GM12878 (cell line): Measurements from ENCODE around the gene METTL13. TPM values are rescaled to one million over a fixed set of nuclear protein-coding genes. Genes with fewer than 3 reads are reported as not detected.

Experiments used
- ATAC-seq: fragments of 200-7000 bp; cut with Tn5 transposase; 3 replicates; pipeline ENCODE4 v1.9.1; 2020; ENCODE audit warnings: mild to moderate bottlenecking, moderate library complexity
- BruUV-seq: library from RNA; stranded (reverse); fragments of 400-500 nt; replicated peaks from 2 replicates; lab custom pipeline; 2021; lab: Mats Ljungman, UMichigan
- CTCF ChIA-PET: fragments of 300-600 bp; sonication (Branson Sonifier 250); formaldehyde crosslinking; extraction: SDS; loops from one replicate; lab custom pipeline; 2021; ENCODE audit warnings: inconsistent platforms; lab: Yijun Ruan, JAX
- POLR2A ChIA-PET: fragments of 350-600 bp; formaldehyde crosslinking; extraction: SDS; loops from one replicate; lab custom pipeline; 2021; ENCODE audit warnings: inconsistent platforms; lab: Charles Lee
- RAD21 ChIA-PET: fragments of 300-600 bp; sonication (Branson Sonifier 250); formaldehyde crosslinking; loops from one replicate; lab custom pipeline; 2023; ENCODE audit warnings: antibody characterized with exemption; ENCODE audit not compliant: unreplicated experiment; lab: Charles Lee
- SMC1A ChIA-PET: fragments of 300-600 bp; sonication (Branson Sonifier 250); formaldehyde crosslinking; loops from one replicate; lab custom pipeline; 2023; ENCODE audit not compliant: unreplicated experiment, uncharacterized antibody; lab: Charles Lee
- DNase-seq: peaks from one replicate; pipeline ENCODE4 v3.0.0-alpha.2; 2011; ENCODE audit warnings: low read depth, low spot score
- FAIRE-seq: peaks from 3 replicates; lab custom pipeline; 2011; peaks lifted over from hg19 to GRCh38; lab: Jason Lieb, UNC
- H2AFZ ChIP-seq: 2 replicates; pipeline ENCODE4 v1.6.0; 2011; ENCODE audit warnings: low read depth, low read length, control low read depth; ENCODE audit not compliant: control insufficient read depth
- H3K27ac ChIP-seq: 2 replicates; pipeline ENCODE4 v1.5.1; 2011; ENCODE audit warnings: control low read depth; ENCODE audit not compliant: control insufficient read depth, insufficient read depth
- H3K27me3 ChIP-seq, 2 experiments: replicated peaks in 1 of 2; 2 replicates each; pipeline versions ENCODE4 v1.6.0 to v1.6.1; 2011; ENCODE audit warnings: low read length in 1 of 2; ENCODE audit not compliant: control insufficient read depth in 2 of 2, insufficient read depth in 2 of 2
- H3K36me3 ChIP-seq, 2 experiments: 2 replicates each; pipeline ENCODE4 v1.5.1; 2011; ENCODE audit warnings: low read length in 1 of 2; ENCODE audit not compliant: control insufficient read depth in 2 of 2, insufficient read depth in 2 of 2
- H3K4me1 ChIP-seq: 2 replicates; pipeline ENCODE4 v1.6.1; 2011; ENCODE audit warnings: mild to moderate bottlenecking, low read length, moderate library complexity, mixed read lengths; ENCODE audit not compliant: control insufficient read depth, insufficient read depth
- H3K4me2 ChIP-seq: 2 replicates; pipeline ENCODE4 v1.6.0; 2011; ENCODE audit warnings: control low read depth; ENCODE audit not compliant: control insufficient read depth, insufficient read depth
- H3K4me3 ChIP-seq: fragments of 200-600 bp; sonication (generic); 2 replicates; pipeline ENCODE4 v1.5.1; 2016
- H3K79me2 ChIP-seq: 2 replicates; pipeline ENCODE4 v1.6.0; 2011; ENCODE audit warnings: low read length; ENCODE audit not compliant: control insufficient read depth, insufficient read depth
- H3K9ac ChIP-seq: 2 replicates; pipeline ENCODE4 v1.8.0; 2011; ENCODE audit warnings: low read length, control low read depth, mixed read lengths; ENCODE audit not compliant: control insufficient read depth, insufficient read depth
- H3K9me3 ChIP-seq: replicated peaks from 3 replicates; pipeline ENCODE4 v1.5.1; 2011; ENCODE audit warnings: mild to moderate bottlenecking, low read length; ENCODE audit not compliant: control insufficient read depth, insufficient read depth
- H4K20me1 ChIP-seq: 2 replicates; pipeline ENCODE4 v1.6.0; 2011; ENCODE audit not compliant: control insufficient read depth, insufficient read depth
- BCL11A ChIP-seq: IDR thresholded peaks from 2 replicates; pipeline ENCODE4 v1.6.1; 2011; ENCODE audit warnings: low read depth, low read length
- BMI1 ChIP-seq: fragments of 450-650 bp; IDR thresholded peaks from 2 replicates; pipeline ENCODE4 v1.6.1; 2016; ENCODE audit warnings: mild to moderate bottlenecking, moderate library complexity, borderline replicate concordance
- CREB1 ChIP-seq: IDR thresholded peaks from 2 replicates; pipeline ENCODE4 v1.6.1; 2012; ENCODE audit warnings: low read depth, mild to moderate bottlenecking, inconsistent platforms
- GATAD2B ChIP-seq: fragments of 450-650 bp; conservative IDR thresholded peaks from 2 replicates; pipeline ENCODE4 v1.6.1; 2017; ENCODE audit warnings: low read depth, mild to moderate bottlenecking, moderate library complexity
- IRF4 ChIP-seq: IDR thresholded peaks from 2 replicates; pipeline ENCODE4 v1.6.1; 2011; ENCODE audit warnings: low read depth, low read length
- MAX ChIP-seq: IDR thresholded peaks from 2 replicates; pipeline ENCODE4 v1.6.1; 2012; ENCODE audit warnings: low read depth, low read length, improper control_type of control experiment
- MEF2B ChIP-seq: fragments of 450-650 bp; IDR thresholded peaks from 2 replicates; pipeline ENCODE4 v1.6.1; 2018; ENCODE audit warnings: mild to moderate bottlenecking, moderate library complexity; ENCODE audit not compliant: partially characterized antibody, poor library complexity, severe bottlenecking
- NFYA ChIP-seq: IDR thresholded peaks from 2 replicates; pipeline ENCODE4 v1.6.1; 2011; ENCODE audit warnings: low read depth, mild to moderate bottlenecking, low read length, improper control_type of control experiment, borderline replicate concordance
- RCOR1 ChIP-seq: conservative IDR thresholded peaks from 2 replicates; pipeline ENCODE4 v1.6.1; 2012; ENCODE audit warnings: low read depth, low read length, improper control_type of control experiment
- RELB ChIP-seq: fragments of 450-650 bp; IDR thresholded peaks from 2 replicates; pipeline ENCODE4 v1.6.1; 2017; ENCODE audit warnings: low read depth, mild to moderate bottlenecking, moderate library complexity
- SMC3 ChIP-seq: IDR thresholded peaks from 2 replicates; pipeline ENCODE4 v1.6.1; 2011; ENCODE audit warnings: low read length, improper control_type of control experiment, borderline replicate concordance
- TARDBP ChIP-seq: IDR thresholded peaks from 2 replicates; pipeline ENCODE4 v1.6.1; 2016; ENCODE audit warnings: borderline replicate concordance
- ZNF592 ChIP-seq: fragments of 450-650 bp; IDR thresholded peaks from 2 replicates; pipeline ENCODE4 v1.6.1; 2017; ENCODE audit warnings: mild to moderate bottlenecking, moderate library complexity
- WGBS: methylation state at CpG from one replicate; pipeline ENCODE4 v1.1.6; 2016; ENCODE audit warnings: low lambda C conversion rate; ENCODE audit not compliant: insufficient replicate concordance, insufficient coverage; ENCODE audit errors: missing lambda C conversion rate; 5-methylcytosine and 5-hydroxymethylcytosine counted together
- in situ Hi-C: fragments of 300-500 bp; cut with MboI; formaldehyde crosslinking; loops from 9 replicates; pipeline ENCODE4 v1.14.3; 2018; ENCODE audit warnings: mixed read lengths
- intact Hi-C: fragments of 100-400 bp; cut with micrococcal nuclease; formaldehyde crosslinking; loops from one replicate; pipeline ENCODE4 v1.14.2; 2022; ENCODE audit not compliant: unreplicated experiment
- polyA plus RNA-seq, 11 experiments: library from polyadenylated mRNA; depleted of rRNA in 4 of 11; unstranded in 6 of 11; stranded (reverse) in 5 of 11; fragments of >200 nt; fragmentation: Nextera tagmentation in 4 of 11; fragmentation: Illumina TruSeq in 1 of 11; extraction: Ambion mirVana in 4 of 11; extraction: Trizol in 1 of 11; gene quantifications; 1 replicate in 1 of 11; 2 replicates in 10 of 11; pipeline versions ENCODE4 v1.2.1 to v1.2.3, GENCODE V29; 2011 to 2016; ENCODE audit warnings: inconsistent platforms in 2 of 11, missing spikeins in 2 of 11, low read depth in 1 of 11
- total RNA-seq, 4 experiments: library from RNA; depleted of rRNA in 3 of 4; stranded (reverse); fragments of >200 nt in 3 of 4; fragmentation: Illumina TruSeq in 1 of 4; extraction: Trizol in 1 of 4; gene quantifications; 2 replicates each; pipeline versions ENCODE4 v1.2.1 to v1.2.3, GENCODE V29; 2013 to 2021

METTL13 gene
- total and polyA plus RNA-seq, 10 of the 15 experiments (the other 5 are each of a cell fraction or from before 2014, with no cell fraction given) = 12.2 to 47.2 (median 35.0) TPM

GRCh38 chr1:171739656-171740055 is 41.8 kb upstream of the METTL13 start:
- Histone ChIP-seq H3K4me2 (no peak overlapping the region), H3K9me3 (no peaks in the 10 kb centered on the region), H4K20me1 (no peaks in the 10 kb centered on the region), H3K4me3 (no peak overlapping the region), H3K27ac (no peak overlapping the region), H3K79me2 (peaks cover 8% of the 10 kb centered on the region), H3K4me1 (peaks cover 4% of the 10 kb centered on the region), H3K9ac (no peak overlapping the region), H3K36me3 (peaks cover 0 to 6% of the 10 kb centered on the region in 2 experiments; a peak in 2 of 4 replicates), H3K27me3 (no peaks in the 10 kb centered on the region), H2AFZ (no peak overlapping the region)
- in situ Hi-C loops (no loop called here), intact Hi-C loops (loop anchor here (10.0 kb wide), 1 partner anchor 255 kb away; the partner anchor contains the start of gene PRRC2C)
- no TSS peak for BruUV-seq
- ChIA-PET CTCF (interaction anchor here (0.6 to 1.6 kb wide), 3 partner anchors 23 to 113 kb away, joined by 3 to 9 read pairs (median 5); no protein-coding TSS in a partner anchor), POLR2A (interaction anchor here (0.5 to 4.1 kb wide), 4 partner anchors 9 to 469 kb away, joined by 3 to 18 read pairs (median 4); partner anchors contain the start of gene METTL13), SMC1A (interaction anchor here (1.2 to 6.7 kb wide), 2 partner anchors 9 to 45 kb away, joined by 3 to 27 read pairs; no protein-coding TSS in a partner anchor), RAD21 (interaction anchor here (0.7 to 1.6 kb wide), 3 partner anchors 24 to 255 kb away, joined by 3 to 8 read pairs (median 3); partner anchors contain the start of gene PRRC2C)
- FAIRE-seq (no peak), DNase-seq (no peak), ATAC-seq (no peak)
- 74% methylated on average over 2 of the region's 2 CpGs for WGBS
- TF ChIP-seq SMC3 (no peak), ZNF592 (no peak), TARDBP (no peak), RELB (no peak), IRF4 (no peak), MEF2B (no peak), NFYA (no peak), BCL11A (no peak), CREB1 (no peak), MAX (no peak), RCOR1 (no peak), GATAD2B (no peak), BMI1 (no peak)
